ENCODE data around the gene ARL14. TPM values are rescaled to one million over a fixed set of nuclear protein-coding genes. Genes with fewer than 3 reads are reported as not detected.
"Not testable (repeated sequence)": the region's sequence is repeated elsewhere in the genome, so short reads cannot be mapped to it uniquely, and the experiment has no call there.

The ARL14 gene
- total RNA-seq, 2 donors from 2014 or later, result not detected

- Histone ChIP-seq H3K27ac (no peak overlapping the region), H3K4me1 (no peaks in the 10 kb centered on the region), H3K9me3 (no peaks in the 10 kb centered on the region), H3K36me3 (no peaks in the 10 kb centered on the region), H3K4me3 (no peak overlapping the region), H3K27me3 (no peaks in the 10 kb centered on the region)
- TF ChIP-seq, protein P1, sequence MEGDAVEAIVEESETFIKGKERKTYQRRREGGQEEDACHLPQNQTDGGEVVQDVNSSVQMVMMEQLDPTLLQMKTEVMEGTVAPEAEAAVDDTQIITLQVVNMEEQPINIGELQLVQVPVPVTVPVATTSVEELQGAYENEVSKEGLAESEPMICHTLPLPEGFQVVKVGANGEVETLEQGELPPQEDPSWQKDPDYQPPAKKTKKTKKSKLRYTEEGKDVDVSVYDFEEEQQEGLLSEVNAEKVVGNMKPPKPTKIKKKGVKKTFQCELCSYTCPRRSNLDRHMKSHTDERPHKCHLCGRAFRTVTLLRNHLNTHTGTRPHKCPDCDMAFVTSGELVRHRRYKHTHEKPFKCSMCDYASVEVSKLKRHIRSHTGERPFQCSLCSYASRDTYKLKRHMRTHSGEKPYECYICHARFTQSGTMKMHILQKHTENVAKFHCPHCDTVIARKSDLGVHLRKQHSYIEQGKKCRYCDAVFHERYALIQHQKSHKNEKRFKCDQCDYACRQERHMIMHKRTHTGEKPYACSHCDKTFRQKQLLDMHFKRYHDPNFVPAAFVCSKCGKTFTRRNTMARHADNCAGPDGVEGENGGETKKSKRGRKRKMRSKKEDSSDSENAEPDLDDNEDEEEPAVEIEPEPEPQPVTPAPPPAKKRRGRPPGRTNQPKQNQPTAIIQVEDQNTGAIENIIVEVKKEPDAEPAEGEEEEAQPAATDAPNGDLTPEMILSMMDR (IDR thresholded peaks at IDR 0.05), result no peak
- no peak for DNase-seq (ENCODE audit: low spot score)
Measured at GRCh38 chr3:160709477-160710182, 32.7 kb downstream of the ARL14 start.

- not testable (repeated sequence) for H3K4me1 ChIP-seq; H3K27ac ChIP-seq; H3K4me3 ChIP-seq; H3K27me3 ChIP-seq; H3K36me3 ChIP-seq; H3K9me3 ChIP-seq; DNase-seq (ENCODE audit: low spot score)
Measured at GRCh38 chr3:160713144-160713543, 36.2 kb downstream of the ARL14 start.

- H3K27me3 ChIP-seq, result no peaks in the 10 kb centered on the region
- H3K36me3 ChIP-seq, result no peaks in the 10 kb centered on the region
- no peak for DNase-seq (ENCODE audit: low spot score)
- TF ChIP-seq, protein P1 (IDR thresholded peaks at IDR 0.05), result no peak
- no peaks in the 10 kb centered on the region for H3K4me1 ChIP-seq
- no peak overlapping the region for H3K27ac ChIP-seq
- H3K9me3 ChIP-seq, result no peaks in the 10 kb centered on the region
- no peak overlapping the region for H3K4me3 ChIP-seq
Measured at GRCh38 chr3:160719710-160720109, 42.8 kb downstream of the ARL14 start.

- Histone ChIP-seq H3K36me3 (no peaks in the 10 kb centered on the region), H3K4me3 (no peak overlapping the region), H3K27ac (no peak overlapping the region), H3K4me1 (no peaks in the 10 kb centered on the region), H3K27me3 (no peaks in the 10 kb centered on the region), H3K9me3 (no peaks in the 10 kb centered on the region)
- TF ChIP-seq, protein P1 (IDR thresholded peaks at IDR 0.05), result no peak
- no peak for DNase-seq (ENCODE audit: low spot score)
Measured at GRCh38 chr3:160720123-160720746, 43.3 kb downstream of the ARL14 start.

DNA sequence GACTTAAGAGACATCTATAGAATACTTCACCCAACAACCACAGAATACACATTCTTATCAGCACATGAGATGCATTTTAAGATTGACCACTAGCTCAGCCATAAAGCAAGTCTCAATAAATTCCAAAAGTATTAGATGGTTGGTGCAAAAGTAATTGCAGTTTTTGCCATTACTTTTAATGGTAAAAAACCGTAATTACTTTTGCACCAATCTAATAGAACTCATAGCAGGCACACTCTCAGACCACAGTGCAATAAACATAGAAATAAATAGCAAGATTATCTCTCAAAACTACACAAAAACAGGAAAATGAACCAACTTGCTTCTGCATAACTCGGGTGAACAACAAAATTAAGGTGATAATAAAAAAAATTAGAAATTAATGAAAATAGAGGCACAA lies 45.4 kb downstream of the ARL14 start:
- Histone ChIP-seq H3K4me3 (no peak overlapping the region), H3K36me3 (no peaks in the 10 kb centered on the region), H3K4me1 (no peaks in the 10 kb centered on the region), H3K27me3 (no peaks in the 10 kb centered on the region), H3K9me3 (no peaks in the 10 kb centered on the region), H3K27ac (no peak overlapping the region)
- no peak for DNase-seq (ENCODE audit: low spot score)
- TF ChIP-seq, protein P1 (IDR thresholded peaks at IDR 0.05), result no peak

- no peaks in the 10 kb centered on the region for H3K4me1 ChIP-seq
- TF ChIP-seq, protein P1 (IDR thresholded peaks at IDR 0.05), result no peak
- H3K4me3 ChIP-seq, result no peak overlapping the region
- H3K36me3 ChIP-seq, result no peaks in the 10 kb centered on the region
- no peaks in the 10 kb centered on the region for H3K9me3 ChIP-seq
- H3K27me3 ChIP-seq, result no peaks in the 10 kb centered on the region
- DNase-seq (ENCODE audit: low spot score), result no peak
- H3K27ac ChIP-seq, result no peak overlapping the region
Measured at GRCh38 chr3:160725338-160725737, 48.4 kb downstream of the ARL14 start.

Other genes with a start within 250 kb of the ARL14 start
- gene TRIM59, start 227.4 kb upstream of the ARL14 start, total RNA-seq, result under 1 TPM; 0.15 to 0.79 TPM
- gene KPNA4, start 111.6 kb upstream of the ARL14 start, total RNA-seq, result 10 to 100 TPM; 36.1 to 44.4 TPM
- gene PPM1L, start 79.1 kb downstream of the ARL14 start, total RNA-seq, result 10 to 100 TPM; 23.8 to 47.4 TPM